HepG2 (cell line): ENCODE data around the gene FOCAD.

ENCODE experiments used
- CEBPB ChIP-seq: IDR thresholded peaks from 2 replicates; pipeline ENCODE4 v1.6.1; 2011; ENCODE audit warnings: low read depth, low read length, improper control_type of control experiment, borderline replicate concordance
- HDAC6 ChIP-seq: fragments of 200-600 bp; sonication (generic); IDR thresholded peaks from 2 replicates; pipeline ENCODE4 v1.7.0; 2017; ENCODE audit warnings: mild to moderate bottlenecking, antibody characterized with exemption, low read length, low read depth
- JUN ChIP-seq: sonication (generic); formaldehyde crosslinking; IDR thresholded peaks from 2 replicates; pipeline ENCODE4 v1.4.0; 2020; ENCODE audit warnings: mild to moderate bottlenecking, missing genetic modification reagents
- MAFK ChIP-seq, 2 experiments: IDR thresholded peaks in 1 of 2; conservative IDR thresholded peaks in 1 of 2; 2 replicates each; pipeline ENCODE4 v1.6.1; 2011; ENCODE audit warnings: improper control_type of control experiment in 2 of 2, low read length in 2 of 2
- MAX ChIP-seq: IDR thresholded peaks from 2 replicates; pipeline ENCODE4 v1.6.1; 2012; ENCODE audit warnings: inconsistent platforms
- POLR2AphosphoS5 ChIP-seq: IDR thresholded peaks from 2 replicates; pipeline ENCODE4 v1.6.1; 2012; ENCODE audit warnings: low read depth, low read length
- RNF2 ChIP-seq: fragments of 450-650 bp; conservative IDR thresholded peaks from 2 replicates; pipeline ENCODE4 v1.6.1; 2016; ENCODE audit warnings: low read depth
- SMC3 ChIP-seq: IDR thresholded peaks from 2 replicates; pipeline ENCODE4 v1.6.1; 2011; ENCODE audit warnings: low read length, improper control_type of control experiment
- SMYD3 ChIP-seq: sonication (generic); formaldehyde crosslinking; IDR thresholded peaks from 2 replicates; pipeline ENCODE4 v1.8.1; 2023; ENCODE audit warnings: mild to moderate bottlenecking, missing genetic modification reagents
- ZNF282 ChIP-seq: fragments of 450-650 bp; IDR thresholded peaks from 2 replicates; pipeline ENCODE4 v1.6.1; 2018; ENCODE audit not compliant: partially characterized antibody
- TF ChIP-seq, protein P1 (sequence below): sonication (generic); formaldehyde crosslinking; IDR thresholded peaks from 2 replicates; pipeline ENCODE4 v1.4.0; 2020; ENCODE audit warnings: mild to moderate bottlenecking, missing genetic modification reagents
- TF ChIP-seq, protein P2 (sequence below): sonication (generic); formaldehyde crosslinking; IDR thresholded peaks from 2 replicates; pipeline ENCODE4 v1.8.0; 2022; ENCODE audit warnings: mild to moderate bottlenecking, missing genetic modification reagents, borderline replicate concordance
- TF ChIP-seq, protein P3 (sequence below): sonication (generic); formaldehyde crosslinking; IDR thresholded peaks from 2 replicates; pipeline ENCODE4 v1.5.0; 2020; ENCODE audit warnings: missing genetic modification reagents
- TF ChIP-seq, protein P4 (sequence below): sonication (generic); formaldehyde crosslinking; IDR thresholded peaks from 2 replicates; pipeline ENCODE4 v1.5.0; 2020; ENCODE audit warnings: mild to moderate bottlenecking, missing genetic modification reagents, moderate library complexity

DNA sequence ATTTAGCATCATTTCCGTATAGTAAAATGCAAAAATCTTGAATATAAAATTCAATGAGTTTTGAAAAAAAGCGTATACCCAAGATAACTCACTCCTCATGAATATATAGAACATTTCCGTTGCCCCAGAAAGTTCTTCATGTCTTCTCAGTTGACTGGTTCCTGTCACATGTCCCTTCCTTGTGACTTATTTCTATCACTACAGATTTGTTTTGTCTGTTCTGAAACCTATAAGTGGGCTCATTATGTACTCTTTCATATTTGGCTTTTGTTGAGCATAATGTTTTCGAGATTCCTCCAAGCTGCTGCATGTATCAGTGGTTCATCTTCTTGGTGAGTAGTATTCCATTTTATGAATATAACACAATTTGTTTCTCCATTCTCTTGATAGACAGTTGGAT is 358.4 kb downstream of the FOCAD start:
- TF ChIP-seq RNF2 (no peak), JUN (CRISPR knock-in tag) (no peak), MAX (no peak), MAFK (conservative IDR thresholded peaks at IDR 0.05 in 1 of 2, IDR thresholded peaks at IDR 0.05 in 1 of 2; ENCODE audit: low read length in 2 of 2) (no peak), HDAC6 (no peak), SMC3 (no peak), ZNF282 (no peak), SMYD3 (no peak), CEBPB (no peak), POLR2AphosphoS5 (no peak)
- TF ChIP-seq, protein P1, sequence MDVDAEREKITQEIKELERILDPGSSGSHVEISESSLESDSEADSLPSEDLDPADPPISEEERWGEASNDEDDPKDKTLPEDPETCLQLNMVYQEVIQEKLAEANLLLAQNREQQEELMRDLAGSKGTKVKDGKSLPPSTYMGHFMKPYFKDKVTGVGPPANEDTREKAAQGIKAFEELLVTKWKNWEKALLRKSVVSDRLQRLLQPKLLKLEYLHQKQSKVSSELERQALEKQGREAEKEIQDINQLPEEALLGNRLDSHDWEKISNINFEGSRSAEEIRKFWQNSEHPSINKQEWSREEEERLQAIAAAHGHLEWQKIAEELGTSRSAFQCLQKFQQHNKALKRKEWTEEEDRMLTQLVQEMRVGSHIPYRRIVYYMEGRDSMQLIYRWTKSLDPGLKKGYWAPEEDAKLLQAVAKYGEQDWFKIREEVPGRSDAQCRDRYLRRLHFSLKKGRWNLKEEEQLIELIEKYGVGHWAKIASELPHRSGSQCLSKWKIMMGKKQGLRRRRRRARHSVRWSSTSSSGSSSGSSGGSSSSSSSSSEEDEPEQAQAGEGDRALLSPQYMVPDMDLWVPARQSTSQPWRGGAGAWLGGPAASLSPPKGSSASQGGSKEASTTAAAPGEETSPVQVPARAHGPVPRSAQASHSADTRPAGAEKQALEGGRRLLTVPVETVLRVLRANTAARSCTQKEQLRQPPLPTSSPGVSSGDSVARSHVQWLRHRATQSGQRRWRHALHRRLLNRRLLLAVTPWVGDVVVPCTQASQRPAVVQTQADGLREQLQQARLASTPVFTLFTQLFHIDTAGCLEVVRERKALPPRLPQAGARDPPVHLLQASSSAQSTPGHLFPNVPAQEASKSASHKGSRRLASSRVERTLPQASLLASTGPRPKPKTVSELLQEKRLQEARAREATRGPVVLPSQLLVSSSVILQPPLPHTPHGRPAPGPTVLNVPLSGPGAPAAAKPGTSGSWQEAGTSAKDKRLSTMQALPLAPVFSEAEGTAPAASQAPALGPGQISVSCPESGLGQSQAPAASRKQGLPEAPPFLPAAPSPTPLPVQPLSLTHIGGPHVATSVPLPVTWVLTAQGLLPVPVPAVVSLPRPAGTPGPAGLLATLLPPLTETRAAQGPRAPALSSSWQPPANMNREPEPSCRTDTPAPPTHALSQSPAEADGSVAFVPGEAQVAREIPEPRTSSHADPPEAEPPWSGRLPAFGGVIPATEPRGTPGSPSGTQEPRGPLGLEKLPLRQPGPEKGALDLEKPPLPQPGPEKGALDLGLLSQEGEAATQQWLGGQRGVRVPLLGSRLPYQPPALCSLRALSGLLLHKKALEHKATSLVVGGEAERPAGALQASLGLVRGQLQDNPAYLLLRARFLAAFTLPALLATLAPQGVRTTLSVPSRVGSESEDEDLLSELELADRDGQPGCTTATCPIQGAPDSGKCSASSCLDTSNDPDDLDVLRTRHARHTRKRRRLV (CRISPR knock-in tag): no peak
- TF ChIP-seq, protein P2, sequence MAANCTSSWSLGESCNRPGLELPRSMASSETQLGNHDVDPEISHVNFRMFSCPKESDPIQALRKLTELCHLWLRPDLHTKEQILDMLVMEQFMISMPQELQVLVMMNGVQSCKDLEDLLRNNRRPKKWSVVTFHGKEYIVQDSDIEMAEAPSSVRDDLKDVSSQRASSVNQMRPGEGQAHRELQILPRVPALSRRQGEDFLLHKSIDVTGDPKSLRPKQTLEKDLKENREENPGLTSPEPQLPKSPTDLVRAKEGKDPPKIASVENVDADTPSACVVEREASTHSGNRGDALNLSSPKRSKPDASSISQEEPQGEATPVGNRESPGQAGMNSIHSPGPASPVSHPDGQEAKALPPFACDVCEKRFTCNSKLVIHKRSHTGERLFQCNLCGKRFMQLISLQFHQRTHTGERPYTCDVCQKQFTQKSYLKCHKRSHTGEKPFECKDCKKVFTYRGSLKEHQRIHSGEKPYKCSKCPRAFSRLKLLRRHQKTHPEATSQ: no peak
- TF ChIP-seq, protein P3, sequence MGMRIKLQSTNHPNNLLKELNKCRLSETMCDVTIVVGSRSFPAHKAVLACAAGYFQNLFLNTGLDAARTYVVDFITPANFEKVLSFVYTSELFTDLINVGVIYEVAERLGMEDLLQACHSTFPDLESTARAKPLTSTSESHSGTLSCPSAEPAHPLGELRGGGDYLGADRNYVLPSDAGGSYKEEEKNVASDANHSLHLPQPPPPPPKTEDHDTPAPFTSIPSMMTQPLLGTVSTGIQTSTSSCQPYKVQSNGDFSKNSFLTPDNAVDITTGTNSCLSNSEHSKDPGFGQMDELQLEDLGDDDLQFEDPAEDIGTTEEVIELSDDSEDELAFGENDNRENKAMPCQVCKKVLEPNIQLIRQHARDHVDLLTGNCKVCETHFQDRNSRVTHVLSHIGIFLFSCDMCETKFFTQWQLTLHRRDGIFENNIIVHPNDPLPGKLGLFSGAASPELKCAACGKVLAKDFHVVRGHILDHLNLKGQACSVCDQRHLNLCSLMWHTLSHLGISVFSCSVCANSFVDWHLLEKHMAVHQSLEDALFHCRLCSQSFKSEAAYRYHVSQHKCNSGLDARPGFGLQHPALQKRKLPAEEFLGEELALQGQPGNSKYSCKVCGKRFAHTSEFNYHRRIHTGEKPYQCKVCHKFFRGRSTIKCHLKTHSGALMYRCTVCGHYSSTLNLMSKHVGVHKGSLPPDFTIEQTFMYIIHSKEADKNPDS: no peak
- TF ChIP-seq, protein P4, sequence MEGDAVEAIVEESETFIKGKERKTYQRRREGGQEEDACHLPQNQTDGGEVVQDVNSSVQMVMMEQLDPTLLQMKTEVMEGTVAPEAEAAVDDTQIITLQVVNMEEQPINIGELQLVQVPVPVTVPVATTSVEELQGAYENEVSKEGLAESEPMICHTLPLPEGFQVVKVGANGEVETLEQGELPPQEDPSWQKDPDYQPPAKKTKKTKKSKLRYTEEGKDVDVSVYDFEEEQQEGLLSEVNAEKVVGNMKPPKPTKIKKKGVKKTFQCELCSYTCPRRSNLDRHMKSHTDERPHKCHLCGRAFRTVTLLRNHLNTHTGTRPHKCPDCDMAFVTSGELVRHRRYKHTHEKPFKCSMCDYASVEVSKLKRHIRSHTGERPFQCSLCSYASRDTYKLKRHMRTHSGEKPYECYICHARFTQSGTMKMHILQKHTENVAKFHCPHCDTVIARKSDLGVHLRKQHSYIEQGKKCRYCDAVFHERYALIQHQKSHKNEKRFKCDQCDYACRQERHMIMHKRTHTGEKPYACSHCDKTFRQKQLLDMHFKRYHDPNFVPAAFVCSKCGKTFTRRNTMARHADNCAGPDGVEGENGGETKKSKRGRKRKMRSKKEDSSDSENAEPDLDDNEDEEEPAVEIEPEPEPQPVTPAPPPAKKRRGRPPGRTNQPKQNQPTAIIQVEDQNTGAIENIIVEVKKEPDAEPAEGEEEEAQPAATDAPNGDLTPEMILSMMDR: no peak
